ENCODE data around the gene AGAP2. TPM values are rescaled to one million over a fixed set of nuclear protein-coding genes. Genes with fewer than 3 reads are reported as not detected.

Gene AGAP2
- total RNA-seq, 1 experiment from 2014 or later: 5.3 TPM

- H3K27me3 ChIP-seq (ENCODE audit: insufficient read depth, low read length): no peaks in the 10 kb centered on the region
- no peak overlapping the region for H3K56ac ChIP-seq (ENCODE audit: insufficient read length, low read depth, low read length)
- H2BK15ac ChIP-seq (ENCODE audit: low read depth, low read length): no peak overlapping the region
- no peak overlapping the region for H4K8ac ChIP-seq (replicated peaks; ENCODE audit: insufficient read length, low read depth, low read length)
- H4K5ac ChIP-seq (ENCODE audit: insufficient read length, low read depth, low read length): no peak overlapping the region
- no peak overlapping the region for H3T11ph ChIP-seq (ENCODE audit: low read length)
- H3K23me2 ChIP-seq (ENCODE audit: insufficient read length, low read depth, low read length, poor library complexity, severe bottlenecking): peaks cover 2% of the 10 kb centered on the region
- no peaks in the 10 kb centered on the region for H3K4me1 ChIP-seq (ENCODE audit: insufficient read depth, low read length)
- H2AFZ ChIP-seq (ENCODE audit: low read length): no peak overlapping the region
- H3K36me3 Mint-ChIP-seq (ENCODE audit: insufficient read depth in 1 of 3, low read depth in 3 of 3): peaks cover 0 to 8% (median 2%) of the 10 kb centered on the region in 3 experiments; a peak in 4 of 7 replicates
- no CpG with 5 or more reads among the region's 7 CpGs for WGBS (ENCODE audit: extremely low coverage, insufficient read length, low lambda C conversion rate)
- no peaks in the 10 kb centered on the region for H3K79me1 ChIP-seq (ENCODE audit: insufficient read depth, low read depth, low read length, poor library complexity, severe bottlenecking)
- H2BK120ac ChIP-seq (ENCODE audit: low read depth, low read length, poor library complexity, severe bottlenecking): no peak overlapping the region
- H3K18ac ChIP-seq (ENCODE audit: insufficient read length, low read depth, low read length): no peak overlapping the region
- H3K79me2 ChIP-seq (ENCODE audit: insufficient read depth, low read length): no peaks in the 10 kb centered on the region; the same call in 1 of the 2 replicates
- H3K9ac ChIP-seq (ENCODE audit: extremely low read depth, insufficient read length, low read length): no peak overlapping the region
- no peak overlapping the region for H3K4me3 Mint-ChIP-seq
- H3K27me3 Mint-ChIP-seq (ENCODE audit: low read depth): peaks cover 5% of the 10 kb centered on the region; the same call in 1 of the 2 replicates
- no peak for DNase-seq
- no peak overlapping the region for H3K23ac ChIP-seq (ENCODE audit: insufficient read length, low read depth, low read length)
- H2BK12ac ChIP-seq (ENCODE audit: insufficient read length, low read depth, low read length): no peak overlapping the region
- H3K14ac ChIP-seq (ENCODE audit: insufficient read depth, low read length): no peak overlapping the region
- H4K20me1 ChIP-seq (ENCODE audit: control insufficient read depth, insufficient read depth, insufficient read length): no peaks in the 10 kb centered on the region
- H4K91ac ChIP-seq (ENCODE audit: insufficient read length, low read depth, low read length): no peak overlapping the region
- no peak overlapping the region for H3K27ac ChIP-seq (ENCODE audit: insufficient read length, low read depth, low read length)
- peaks cover 0 to 2% of the 10 kb centered on the region in 2 experiments; a peak in 2 of 5 replicates for H3K9me3 Mint-ChIP-seq
- H3K4ac ChIP-seq (ENCODE audit: low read depth, low read length): no peak overlapping the region
- H3K27ac Mint-ChIP-seq: no peak overlapping the region
- no peak for TF ChIP-seq CTCF (conservative IDR thresholded peaks at IDR 0.05)
- H2BK5ac ChIP-seq (ENCODE audit: insufficient read length, low read length): no peak overlapping the region
- no peak overlapping the region for H3K4me2 ChIP-seq (ENCODE audit: insufficient read depth, insufficient read length, low read length)
- H2AK5ac ChIP-seq (ENCODE audit: insufficient read length, low read length): no peak overlapping the region
- H3K4me1 Mint-ChIP-seq: peaks cover under 1 to 5% of the 10 kb centered on the region in 2 experiments; a peak in 3 of 4 replicates
- H3K9me3 ChIP-seq (ENCODE audit: control insufficient read depth, low read depth, low read length): no peaks in the 10 kb centered on the region
- no peak overlapping the region for H2BK20ac ChIP-seq (ENCODE audit: low read depth, low read length, poor library complexity, severe bottlenecking)
These were observed 39.4 kb upstream of the AGAP2 start for GRCh38 chr12:57777911-57778310.

All from H9 (cell line).